ENCODE measurements around the gene INKA2.

INKA2 gene

DNA sequence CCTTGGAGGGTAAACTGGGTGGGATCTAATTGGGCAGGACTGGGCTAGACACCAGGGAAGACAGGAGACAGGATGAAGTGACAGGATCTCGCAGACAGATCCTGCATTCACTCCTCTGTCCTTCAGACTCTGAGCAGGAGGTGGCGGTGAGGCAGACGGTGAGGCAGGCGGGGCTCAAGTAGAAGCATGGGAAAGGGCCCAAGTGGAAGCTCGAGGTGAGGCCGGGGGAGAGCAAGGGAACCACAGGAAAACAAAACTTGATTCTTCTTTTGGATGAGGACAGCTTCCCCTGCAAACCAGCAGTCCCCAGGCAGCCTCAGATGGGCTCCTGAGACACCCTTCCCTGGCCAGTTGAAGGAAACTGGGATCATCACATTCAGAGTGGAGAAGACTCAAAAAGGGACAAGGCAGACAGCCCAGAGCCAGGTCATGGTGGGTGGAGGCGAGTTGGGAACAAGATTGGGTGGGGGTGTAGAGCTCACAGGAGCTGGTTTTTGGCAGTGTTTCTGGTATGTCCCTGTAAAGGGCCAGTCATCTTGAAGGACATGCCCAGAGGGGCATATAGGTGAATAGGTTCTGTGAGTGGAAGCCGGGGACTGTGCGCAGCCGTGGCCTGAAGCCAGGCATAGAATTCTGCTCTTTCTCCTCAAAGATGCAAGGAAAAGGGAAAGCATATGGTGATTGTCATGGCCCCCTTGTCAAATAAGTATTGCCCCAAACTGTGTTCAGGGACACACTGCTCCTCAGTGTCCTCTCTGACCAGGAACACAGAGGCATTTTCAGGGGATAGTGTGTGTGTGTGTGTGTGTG, 18.0 kb downstream of the INKA2 start:
- no peak overlapping the region for H3K4me3 ChIP-seq (ENCODE audit: low read length)
- no peak for TF ChIP-seq CTCF (IDR thresholded peaks at IDR 0.05; ENCODE audit: insufficient read depth, low read depth, low read length, missing control alignments)
- no peak for DNase-seq (ENCODE audit: low read depth)

DNA sequence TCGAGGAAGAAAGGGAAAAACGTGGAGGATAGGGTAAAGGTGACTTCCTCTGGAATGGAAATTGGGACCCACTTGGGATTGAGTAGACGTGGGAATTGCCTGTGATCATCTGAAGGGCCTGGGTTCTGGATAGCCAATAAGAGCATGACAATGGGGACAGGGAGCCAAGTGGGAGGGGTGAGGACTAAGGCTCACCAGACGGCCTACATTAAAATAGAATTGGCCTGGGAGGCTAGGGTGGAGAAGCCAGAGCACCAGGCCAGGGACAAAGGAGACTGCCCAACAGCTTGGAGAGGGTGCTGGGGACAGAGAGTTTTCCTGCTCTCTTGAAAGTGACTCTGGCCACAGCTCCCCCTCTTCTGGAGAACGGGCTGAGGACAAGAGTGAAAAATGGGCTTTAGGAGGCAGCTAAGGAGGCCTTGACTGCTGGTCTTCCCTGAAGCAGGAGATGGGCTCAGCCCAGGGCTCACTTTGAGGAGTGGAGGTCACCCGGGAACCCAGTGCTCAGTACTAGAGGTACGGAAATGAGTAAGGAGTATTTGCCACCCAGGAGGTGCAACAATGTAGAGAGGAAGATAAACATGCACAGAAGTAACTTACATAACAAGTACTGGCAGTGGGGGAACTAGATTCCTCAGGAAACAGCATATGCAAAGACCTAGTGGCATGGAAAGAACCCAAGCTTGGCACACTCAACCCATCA, 18.8 kb downstream of the INKA2 start:
- peak; percentile 51 for DNase-seq (ENCODE audit: low read depth)
- TF ChIP-seq CTCF (IDR thresholded peaks at IDR 0.05; ENCODE audit: insufficient read depth, low read depth, low read length, missing control alignments), result no peak
- H3K4me3 ChIP-seq (ENCODE audit: low read length), result no peak overlapping the region

GRCh38 chr1:111719674-111720132, 19.5 kb downstream of the INKA2 start:
- TF ChIP-seq CTCF (IDR thresholded peaks at IDR 0.05; ENCODE audit: insufficient read depth, low read depth, low read length, missing control alignments), result no peak
- no peak overlapping the region for H3K4me3 ChIP-seq (ENCODE audit: low read length)
- no peak for DNase-seq (ENCODE audit: low read depth)

DNA sequence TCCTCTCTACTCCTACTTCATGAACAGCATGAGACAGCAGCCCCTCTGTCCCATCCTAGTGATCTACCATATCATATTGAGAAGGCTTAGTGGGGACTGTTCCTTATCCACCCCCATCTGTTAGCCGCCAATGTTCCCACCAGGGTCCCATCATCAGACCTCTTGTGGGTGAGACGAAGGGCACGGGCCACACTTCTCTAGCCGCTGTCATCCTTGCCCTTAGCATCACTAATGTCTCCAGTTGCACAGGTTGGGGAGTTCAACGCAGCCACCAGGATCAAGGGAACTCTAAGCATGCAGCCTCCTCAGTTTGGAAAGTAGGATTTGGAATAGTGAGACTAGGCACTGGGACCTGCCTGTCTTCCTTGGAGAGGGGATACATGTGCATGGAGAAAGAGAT, 20.1 kb downstream of the INKA2 start:
- no peak overlapping the region for H3K4me3 ChIP-seq (ENCODE audit: low read length)
- DNase-seq (ENCODE audit: low read depth), result no peak
- TF ChIP-seq CTCF (IDR thresholded peaks at IDR 0.05; ENCODE audit: insufficient read depth, low read depth, low read length, missing control alignments), result no peak

GRCh38 chr1:111717450-111717849, 21.7 kb downstream of the INKA2 start:
- H3K4me3 ChIP-seq (ENCODE audit: low read length), result no peak overlapping the region
- no peak for DNase-seq (ENCODE audit: low read depth)
- no peak for TF ChIP-seq CTCF (IDR thresholded peaks at IDR 0.05; ENCODE audit: insufficient read depth, low read depth, low read length, missing control alignments)

GRCh38 chr1:111716333-111716732, 22.9 kb downstream of the INKA2 start:
- TF ChIP-seq CTCF (IDR thresholded peaks at IDR 0.05; ENCODE audit: insufficient read depth, low read depth, low read length, missing control alignments), result no peak
- no peak for DNase-seq (ENCODE audit: low read depth)
- H3K4me3 ChIP-seq (ENCODE audit: low read length), result no peak overlapping the region
